DMS153 (cell line): Measurements from ENCODE around the gene NTMT2.
"Not testable (repeated sequence)": the region's sequence is repeated elsewhere in the genome, so short reads cannot be mapped to it uniquely, and the experiment has no call there.

Experiments used
- DNase-seq: peaks from one replicate; lab custom pipeline; 2025; lab: John Stamatoyannopoulos, UW

The NTMT2 gene

GRCh38 chr1:170157820-170158219 lies 12.1 kb downstream of the NTMT2 start:
- DNase-seq: no peak

DNA sequence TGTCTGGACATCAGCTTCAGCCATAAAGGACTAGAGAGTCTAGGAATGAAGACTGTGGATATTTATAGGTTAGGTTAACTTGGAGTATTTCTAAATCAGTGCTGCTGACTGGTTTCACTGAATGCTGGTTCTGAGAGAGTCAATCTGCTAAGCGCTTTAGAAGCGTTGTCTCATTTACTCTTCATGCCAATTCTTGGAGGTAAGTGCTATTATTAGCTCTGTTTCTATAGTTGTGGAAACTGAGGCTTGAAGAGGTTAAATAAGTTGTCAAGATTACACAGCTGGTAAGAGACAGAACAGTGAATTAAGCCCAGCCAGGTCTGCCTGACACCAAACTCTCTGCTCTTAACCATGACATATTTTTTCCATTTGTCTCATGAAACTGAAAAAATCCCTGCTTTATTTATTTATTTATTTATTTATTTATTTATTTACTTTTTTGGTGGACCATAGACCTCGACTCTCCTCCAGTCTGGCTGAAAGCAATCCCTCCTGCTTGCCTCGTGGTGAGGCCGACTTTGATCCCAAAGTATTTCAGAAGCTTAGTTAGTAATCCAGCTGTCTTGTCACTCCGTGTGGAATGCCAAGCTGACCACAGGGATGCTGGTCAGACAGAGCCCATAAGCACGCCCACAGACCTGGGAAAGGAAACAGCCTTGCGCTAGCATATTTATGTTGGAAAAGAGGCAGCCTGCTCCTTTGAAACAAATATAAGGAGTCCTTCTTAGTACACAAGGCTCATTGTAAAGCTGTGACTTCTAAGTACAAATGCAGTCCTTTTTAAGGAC lies 16.9 kb downstream of the NTMT2 start:
- DNase-seq: no peak

DNA sequence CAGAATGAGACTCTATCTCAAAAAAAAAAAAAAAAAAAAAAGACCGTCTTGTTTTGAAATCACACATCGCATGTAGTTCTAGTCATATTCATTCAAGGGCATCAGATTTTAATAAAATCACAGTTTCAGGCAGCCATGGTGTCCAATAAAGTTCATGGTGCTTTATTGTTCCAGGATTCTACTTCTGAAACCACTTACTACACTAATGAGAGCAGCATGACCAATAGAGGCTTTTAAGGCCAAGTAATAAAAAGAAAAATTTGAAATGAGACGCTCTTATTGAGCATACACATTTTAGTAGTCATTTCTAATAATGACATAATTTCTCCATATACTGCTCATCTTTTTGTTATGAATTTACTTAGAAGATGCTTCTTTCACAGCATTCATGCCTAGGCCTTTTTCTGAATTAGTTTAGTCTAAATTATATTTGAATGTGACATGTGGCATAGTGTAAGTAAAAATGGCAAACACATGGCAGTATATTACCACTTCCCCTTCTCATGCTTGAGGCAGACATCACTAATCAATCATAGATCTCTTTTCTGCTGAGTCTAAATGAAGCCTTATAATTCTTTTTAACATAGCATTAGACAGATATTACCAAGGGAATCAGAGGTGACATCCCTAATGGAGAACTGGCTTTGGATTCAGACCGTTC lies 18.5 kb downstream of the NTMT2 start:
- no peak for DNase-seq

- DNase-seq: no peak
Observed at GRCh38 chr1:170166518-170167180, 20.9 kb downstream of the NTMT2 start.

- peak; percentile 61 for DNase-seq
Observed at GRCh38 chr1:170168265-170168664, 22.5 kb downstream of the NTMT2 start.

- DNase-seq: not testable (repeated sequence)
Observed at GRCh38 chr1:170170513-170170912, 24.8 kb downstream of the NTMT2 start.

- no peak for DNase-seq
Observed at GRCh38 chr1:170174395-170174794, 28.6 kb downstream of the NTMT2 start.

- no peak for DNase-seq
Observed at GRCh38 chr1:170175041-170175440, 29.3 kb downstream of the NTMT2 start.

- no peak for DNase-seq
Observed at GRCh38 chr1:170175484-170175883, 29.7 kb downstream of the NTMT2 start.

- DNase-seq: no peak
Observed at GRCh38 chr1:170176772-170177171, 31.0 kb downstream of the NTMT2 start.

GRCh38 chr1:170182442-170182841 lies 36.7 kb downstream of the NTMT2 start:
- DNase-seq: no peak

DNA sequence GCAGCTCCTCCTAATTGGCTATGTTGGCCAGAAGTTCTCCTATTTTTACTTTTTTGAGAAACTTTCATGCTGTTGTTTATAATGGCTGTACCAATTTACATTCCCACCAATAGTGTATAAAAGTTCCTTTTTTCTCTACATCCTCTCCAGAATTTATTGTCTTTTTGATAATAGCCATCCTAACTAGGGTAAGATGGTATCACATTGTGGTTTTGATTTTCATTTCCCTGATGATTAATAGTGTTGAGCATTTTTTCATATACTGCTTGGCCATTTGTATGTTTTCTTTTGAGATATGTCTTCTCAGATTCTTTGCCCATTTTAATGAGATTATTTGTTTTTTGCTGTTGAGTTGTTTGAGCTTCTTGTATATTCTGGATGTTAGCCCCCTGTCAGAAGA lies 46.8 kb downstream of the NTMT2 start:
- no peak for DNase-seq

GRCh38 chr1:170194451-170194850 lies 48.7 kb downstream of the NTMT2 start:
- no peak for DNase-seq

DNA sequence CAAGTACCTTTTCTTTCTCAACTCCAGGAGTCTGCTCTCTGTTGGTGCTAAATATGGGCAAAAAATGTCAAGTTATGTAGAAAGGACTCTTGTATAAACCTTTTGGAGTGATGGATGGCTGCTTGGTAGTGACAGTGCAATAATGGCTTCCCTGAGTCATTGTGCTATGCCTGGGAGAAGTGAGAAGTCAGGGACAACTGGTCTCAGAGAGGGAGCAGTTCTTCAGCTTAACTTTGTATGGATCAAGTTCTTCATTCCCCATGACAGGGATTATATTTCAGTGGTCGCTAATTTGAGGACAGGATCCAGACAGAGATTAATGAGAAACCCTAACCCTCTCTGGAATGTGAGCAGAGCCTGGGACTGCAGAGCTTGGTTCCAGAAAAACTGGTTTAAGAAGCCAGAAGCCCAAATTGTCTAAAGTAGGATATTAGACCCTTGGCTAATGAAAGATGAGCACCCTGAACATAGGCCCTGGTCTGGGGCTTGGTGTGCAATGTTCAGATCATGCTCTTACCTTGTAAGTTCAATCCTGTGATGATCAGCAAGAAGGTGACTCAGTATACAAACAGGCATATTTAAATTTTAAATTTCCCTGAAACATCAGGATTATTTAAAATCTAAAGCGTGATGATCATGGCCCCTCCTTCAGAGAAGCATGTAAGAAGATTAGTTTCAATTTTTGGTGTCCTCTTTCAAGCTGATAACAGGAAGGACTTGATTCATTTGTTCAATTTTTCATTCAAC lies 50.9 kb downstream of the NTMT2 start:
- no peak for DNase-seq

GRCh38 chr1:170198090-170198489 lies 52.3 kb downstream of the NTMT2 start:
- DNase-seq: no peak

- DNase-seq: no peak
Observed at GRCh38 chr1:170198584-170198983, 52.8 kb downstream of the NTMT2 start.

- DNase-seq: no peak
Observed at GRCh38 chr1:170200161-170200560, 54.4 kb downstream of the NTMT2 start.

DNA sequence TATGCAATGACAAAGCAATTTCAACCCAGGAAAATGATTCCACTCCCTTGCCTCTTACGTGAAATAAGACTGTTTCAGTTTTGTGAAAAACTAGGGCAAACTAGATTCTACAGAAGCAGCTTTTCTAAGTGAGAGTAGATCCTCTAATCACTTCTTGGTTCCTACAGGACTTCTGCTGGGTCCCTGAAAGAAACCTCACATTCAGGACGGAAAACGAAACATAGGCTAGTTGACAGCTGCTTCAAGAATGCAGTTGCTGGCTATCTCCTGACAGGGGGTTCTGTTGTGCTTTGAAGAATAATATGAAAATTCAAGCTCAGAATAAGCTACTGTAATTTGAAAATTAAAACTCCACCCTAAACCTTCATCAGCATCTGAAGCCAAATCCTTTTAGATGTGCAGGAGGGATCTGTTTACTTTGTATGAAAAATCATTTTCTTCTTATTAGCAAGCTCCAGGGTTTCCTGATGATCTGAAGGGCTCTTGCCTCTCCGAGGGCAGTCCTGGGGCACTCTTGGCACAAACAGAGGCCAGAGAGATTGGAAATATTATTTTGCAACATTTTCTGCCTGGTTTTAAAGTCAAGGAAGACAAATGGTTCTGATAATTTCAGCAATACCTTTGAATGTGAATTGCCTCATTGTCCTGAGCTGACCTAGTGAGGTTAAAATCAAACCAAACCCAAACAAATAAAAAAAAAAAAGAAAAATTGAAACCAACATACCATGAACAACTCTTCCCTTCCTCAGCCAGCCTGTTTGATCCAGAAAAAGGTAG lies 55.0 kb downstream of the NTMT2 start:
- no peak for DNase-seq

DNA sequence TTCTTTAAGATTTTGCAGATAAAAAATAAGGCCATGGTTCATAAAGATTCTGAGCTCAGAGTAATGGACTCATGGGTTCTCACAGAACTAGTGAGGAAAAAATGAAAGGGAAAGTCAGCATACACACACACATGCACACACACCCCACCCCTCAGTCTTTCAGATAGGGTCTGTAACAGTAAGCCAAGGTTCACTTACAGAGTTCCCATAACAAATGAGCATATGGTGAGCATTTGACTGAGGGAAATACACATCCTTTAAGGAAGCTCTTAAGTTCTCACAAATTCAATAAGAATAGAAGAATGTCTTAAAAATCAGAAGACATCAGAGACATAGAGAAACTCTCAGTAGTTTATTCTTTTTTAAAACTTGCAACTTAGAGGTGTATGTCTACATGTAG lies 57.9 kb downstream of the NTMT2 start:
- no peak for DNase-seq

- no peak for DNase-seq
Observed at GRCh38 chr1:170204121-170204520, 58.4 kb downstream of the NTMT2 start.

DNA sequence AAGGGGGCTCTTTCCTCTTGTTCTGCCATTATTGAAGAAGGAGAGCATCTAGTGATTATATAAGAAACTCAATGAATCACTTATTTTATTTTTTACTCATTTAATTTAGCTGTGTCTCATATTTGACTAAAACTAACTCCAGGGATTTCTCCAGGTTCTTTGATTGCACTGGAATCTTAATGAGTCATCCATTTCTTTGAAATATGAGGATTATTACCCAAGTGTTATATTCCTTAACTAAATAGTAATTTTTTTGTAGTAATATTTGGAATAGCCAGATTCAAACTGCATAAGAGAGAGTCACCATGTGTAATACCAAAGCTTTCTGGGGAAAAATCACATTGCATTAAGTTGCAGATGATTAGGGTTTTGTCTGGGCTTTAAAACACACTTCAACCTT lies 59.5 kb downstream of the NTMT2 start:
- no peak for DNase-seq

- no peak for DNase-seq
Observed at GRCh38 chr1:170209125-170209524, 63.4 kb downstream of the NTMT2 start.
